ENCODE results near the gene PIK3CD.
"Not testable (repeated sequence)": the region's sequence is repeated elsewhere in the genome, so short reads cannot be mapped to it uniquely, and the experiment has no call there.

The PIK3CD gene

GRCh38 chr1:9746211-9746610 lies 94.7 kb downstream of the PIK3CD start:
- no peak for DNase-seq

GRCh38 chr1:9746651-9747050 lies 95.1 kb downstream of the PIK3CD start:
- DNase-seq = no peak

GRCh38 chr1:9748391-9748790 lies 96.9 kb downstream of the PIK3CD start:
- not testable (repeated sequence) for DNase-seq

- DNase-seq = no peak
These were observed 97.8 kb downstream of the PIK3CD start for GRCh38 chr1:9749361-9749760.

GRCh38 chr1:9751971-9752370 lies 100.4 kb downstream of the PIK3CD start:
- DNase-seq = no peak

- no peak for DNase-seq
These were observed 101.6 kb downstream of the PIK3CD start for GRCh38 chr1:9753121-9753531.

- DNase-seq = no peak
These were observed 104.0 kb downstream of the PIK3CD start for GRCh38 chr1:9755441-9755995.

- DNase-seq = no peak
These were observed 107.1 kb downstream of the PIK3CD start for GRCh38 chr1:9758559-9759121.

- no peak for DNase-seq
These were observed 108.4 kb downstream of the PIK3CD start for GRCh38 chr1:9759939-9760338.

- DNase-seq = no peak
These were observed 109.3 kb downstream of the PIK3CD start for GRCh38 chr1:9760824-9761223.

- DNase-seq = no peak
These were observed 110.3 kb downstream of the PIK3CD start for GRCh38 chr1:9761855-9762254.

GRCh38 chr1:9762446-9762845 lies 110.9 kb downstream of the PIK3CD start:
- not testable (repeated sequence) for DNase-seq

- DNase-seq = no peak
These were observed 112.4 kb downstream of the PIK3CD start for GRCh38 chr1:9763914-9764313.

GRCh38 chr1:9764550-9764949 lies 113.0 kb downstream of the PIK3CD start:
- DNase-seq = no peak

GRCh38 chr1:9766759-9767442 lies 115.4 kb downstream of the PIK3CD start:
- DNase-seq = no peak

- peak; percentile 24 for DNase-seq
These were observed 116.6 kb downstream of the PIK3CD start for GRCh38 chr1:9767964-9768668.

- DNase-seq = no peak
These were observed 117.5 kb downstream of the PIK3CD start for GRCh38 chr1:9768983-9769382.

GRCh38 chr1:9770298-9770697 lies 118.8 kb downstream of the PIK3CD start:
- no peak for DNase-seq

GRCh38 chr1:9774712-9775679 lies 123.5 kb downstream of the PIK3CD start:
- no peak for DNase-seq

GRCh38 chr1:9776685-9777084 lies 125.2 kb downstream of the PIK3CD start:
- no peak for DNase-seq

All from NCI-H82 (cell line).